ENCODE measurements around the gene RRP7A.
"Not testable (repeated sequence)": the region's sequence is repeated elsewhere in the genome, so short reads cannot be mapped to it uniquely, and the experiment has no call there.

GRCh38 chr22:42514331-42514730 is 5.3 kb downstream of the RRP7A start:
- not testable (repeated sequence) for TF ChIP-seq SKIL (IDR thresholded peaks at IDR 0.05; ENCODE audit: low read depth, poor library complexity, severe bottlenecking); POLR2A (IDR thresholded peaks at IDR 0.05; ENCODE audit: low read depth, low read length); CEBPB (IDR thresholded peaks at IDR 0.05; ENCODE audit: borderline replicate concordance in 1 of 2, low read depth in 2 of 2, low read length in 2 of 2); MAX (IDR thresholded peaks at IDR 0.05; ENCODE audit: low read depth, low read length); TAF1 (IDR thresholded peaks at IDR 0.05; ENCODE audit: borderline replicate concordance, low read depth, low read length); SP1 (IDR thresholded peaks at IDR 0.05; ENCODE audit: low read depth, low read length); MXI1 (IDR thresholded peaks at IDR 0.05; ENCODE audit: low read depth, low read length); EZH2 (IDR thresholded peaks at IDR 0.05; ENCODE audit: borderline replicate concordance, control insufficient read depth, low read depth, low read length)
